PFSK-1 (cell line): Measurements from ENCODE around the gene TXNDC11.

Source experiments
- FOXP2 ChIP-seq: optimal IDR thresholded peaks from 2 replicates; pipeline ENCODE3; 2011; ENCODE audit warnings: borderline replicate concordance, control low read depth, inconsistent platforms; ENCODE audit not compliant: insufficient read depth; ENCODE audit errors: extremely low read length, extremely low read depth
- POLR2AphosphoS5 ChIP-seq: IDR thresholded peaks from 2 replicates; pipeline ENCODE4 v1.6.1; 2012; ENCODE audit warnings: low read depth, mild to moderate bottlenecking, control low read depth, low read length, moderate library complexity
- REST ChIP-seq, 2 experiments: IDR thresholded peaks; 2 replicates each; pipeline versions ENCODE4 v1.6.1 to v1.8.0; 2011 to 2012; ENCODE audit warnings: low read depth in 2 of 2, low read length in 2 of 2, control low read depth in 1 of 2, inconsistent platforms in 1 of 2, mild to moderate bottlenecking in 1 of 2, moderate library complexity in 1 of 2; ENCODE audit not compliant: insufficient read depth in 1 of 2
- TAF1 ChIP-seq: IDR thresholded peaks from 2 replicates; pipeline ENCODE4 v1.6.1; 2012; ENCODE audit warnings: low read length, control low read depth, borderline replicate concordance; ENCODE audit not compliant: insufficient read depth

GRCh38 chr16:11677959-11678881 is 64.4 kb downstream of the TXNDC11 start:
- no peak for TF ChIP-seq POLR2AphosphoS5
- TF ChIP-seq FOXP2: no peak
- TF ChIP-seq TAF1: no peak
- no peak for TF ChIP-seq REST (IDR thresholded peaks at IDR 0.05; ENCODE audit: insufficient read depth in 1 of 2, low read depth in 2 of 2, low read length in 2 of 2)
